Aorta (tissue), 5 donors: Measurements from ENCODE around the gene VSTM4. TPM values are rescaled to one million over a fixed set of nuclear protein-coding genes. Genes with fewer than 3 reads are reported as not detected.

Source experiments
- ATAC-seq: fragments of 200-7000 bp; cut with Tn5 transposase; one replicate; pipeline ENCODE4 v1.9.1; 2022; ENCODE audit warnings: moderate library complexity; ENCODE audit not compliant: low FRiP score
- DNase-seq, 2 donors: peaks; one replicate each; pipeline ENCODE4 v3.0.0-alpha.2; 2020
- H3K27ac ChIP-seq, 2 donors: one replicate each; pipeline ENCODE4 v1.5.1; 2013; ENCODE audit warnings: low read length in 2 of 2, mild to moderate bottlenecking in 2 of 2, moderate library complexity in 2 of 2, control low read depth in 1 of 2, inconsistent platforms in 1 of 2, low read depth in 1 of 2
- H3K27me3 ChIP-seq, 2 donors: one replicate each; pipeline ENCODE4 v1.6.1; 2013; ENCODE audit warnings: control low read depth in 1 of 2, low read length in 1 of 2, mild to moderate bottlenecking in 1 of 2, moderate library complexity in 1 of 2; ENCODE audit not compliant: insufficient read depth in 2 of 2, control insufficient read depth in 1 of 2
- H3K36me3 ChIP-seq, 2 donors: one replicate each; pipeline ENCODE4 v1.6.1; 2013; ENCODE audit warnings: control low read depth in 1 of 2, low read length in 1 of 2, mild to moderate bottlenecking in 1 of 2; ENCODE audit not compliant: insufficient read depth in 2 of 2, control insufficient read depth in 1 of 2
- H3K4me1 ChIP-seq, 2 donors: one replicate each; pipeline ENCODE4 v1.6.1; 2013; ENCODE audit warnings: low read length in 2 of 2, control low read depth in 1 of 2, mild to moderate bottlenecking in 1 of 2, moderate library complexity in 1 of 2; ENCODE audit not compliant: insufficient read depth in 2 of 2, control insufficient read depth in 1 of 2
- H3K4me3 ChIP-seq, 2 donors: one replicate each; pipeline ENCODE4 v1.5.1; 2013; ENCODE audit warnings: low read length in 2 of 2, control low read depth in 1 of 2, mild to moderate bottlenecking in 1 of 2
- H3K9me3 ChIP-seq: one replicate; pipeline ENCODE4 v1.6.1; 2013; ENCODE audit warnings: mild to moderate bottlenecking, low read length; ENCODE audit not compliant: control insufficient read depth
- WGBS, 2 donors: extraction: QIAGEN DNeasy Blood & Tissue Kit; methylation state at CpG; one replicate each; pipeline ENCODE4 v1.1.7; 2013; 5-methylcytosine and 5-hydroxymethylcytosine counted together
- intact Hi-C, 2 donors: fragments of 100-400 bp; cut with DNase I; formaldehyde crosslinking; loops; one replicate each; pipeline versions ENCODE4 v1.14.2 to v1.15.0; 2022
- polyA plus RNA-seq, 2 donors: library from polyadenylated mRNA; stranded (reverse); fragments of 200-250 nt; gene quantifications; one replicate each; pipeline ENCODE4 v1.2.3, GENCODE V29; 2013
- total RNA-seq, 2 donors: library from RNA; stranded (reverse); fragmentation: NEBNext Ultra II Directional; extraction: Animal tissue kit (Norgen Biotek cat#: 25700); gene quantifications; one replicate each; pipeline ENCODE4 v1.2.1, GENCODE V29; 2021
- donor health status: healthy with polysubstance abuse.
- donor health status: Bipolar disorder and iron deficiency.
- donor health status: DM: no; HTN: no; CAD: no.
- donor health status: DM: no; HTN: no; CAD: no.
- donor health status: DM: yes; HTN: yes; CAD: no.

Gene VSTM4
- total and polyA plus RNA-seq, 4 donors = 8.0 to 34.2 (median 18.0) TPM

- Histone ChIP-seq H3K4me3 (no peak overlapping the region), H3K36me3 (no peaks in the 10 kb centered on the region), H3K27me3 (no peaks in the 10 kb centered on the region), H3K27ac (no peak overlapping the region), H3K4me1 (no peaks in the 10 kb centered on the region), H3K9me3 (no peaks in the 10 kb centered on the region)
- WGBS, 2 donors = 99 to 100% methylated on average over 1 of the region's 1 CpG
- no peak for ATAC-seq
- DNase-seq = no peak
- intact Hi-C loops = no loop called here
These were observed 14.1 kb upstream of the VSTM4 start for GRCh38 chr10:49129376-49129775.

GRCh38 chr10:49128854-49129253 lies 13.5 kb upstream of the VSTM4 start:
- DNase-seq = no peak
- H3K27ac ChIP-seq = no peak overlapping the region
- H3K4me3 ChIP-seq = no peak overlapping the region
- H3K27me3 ChIP-seq = no peaks in the 10 kb centered on the region
- intact Hi-C loops = no loop called here
- H3K36me3 ChIP-seq = no peaks in the 10 kb centered on the region
- no peaks in the 10 kb centered on the region for H3K4me1 ChIP-seq
- H3K9me3 ChIP-seq = no peaks in the 10 kb centered on the region
- 86 to 91% methylated on average over 4 of the region's 4 CpGs for WGBS, 2 donors
- no peak for ATAC-seq

GRCh38 chr10:49123981-49124950 lies 8.9 kb upstream of the VSTM4 start:
- ATAC-seq (no peak), DNase-seq (no peak)
- no peaks in the 10 kb centered on the region for H3K4me1 ChIP-seq
- WGBS, 2 donors = 87 to 91% methylated on average over 7 of the region's 7 CpGs
- no peaks in the 10 kb centered on the region for H3K27me3 ChIP-seq
- H3K27ac ChIP-seq = no peak overlapping the region
- H3K9me3 ChIP-seq = no peaks in the 10 kb centered on the region
- intact Hi-C loops = no loop called here
- no peaks in the 10 kb centered on the region for H3K36me3 ChIP-seq
- no peak overlapping the region for H3K4me3 ChIP-seq

- Histone ChIP-seq H3K27ac (no peak overlapping the region), H3K36me3 (no peaks in the 10 kb centered on the region), H3K27me3 (no peaks in the 10 kb centered on the region), H3K9me3 (no peaks in the 10 kb centered on the region), H3K4me3 (no peak overlapping the region), H3K4me1 (no peaks in the 10 kb centered on the region)
- DNase-seq (no peak), ATAC-seq (no peak)
- intact Hi-C loops = no loop called here
- WGBS, 2 donors = 87 to 89% methylated on average over 3 of the region's 3 CpGs
These were observed 5.6 kb upstream of the VSTM4 start for GRCh38 chr10:49120911-49121310.

- H3K9me3 ChIP-seq = no peaks in the 10 kb centered on the region
- intact Hi-C loops = loop anchor here in 1 of 2 donors (10.0 kb wide), 1 partner anchor 95 kb away; no protein-coding TSS in a partner anchor
- DNase-seq (no peak), ATAC-seq (no peak)
- 45 to 49% methylated on average over 3 of the region's 3 CpGs for WGBS, 2 donors
- no peak overlapping the region for H3K27ac ChIP-seq
- H3K36me3 ChIP-seq = no peaks in the 10 kb centered on the region
- no peaks in the 10 kb centered on the region for H3K27me3 ChIP-seq
- H3K4me3 ChIP-seq = no peak overlapping the region
- no peaks in the 10 kb centered on the region for H3K4me1 ChIP-seq
These were observed 4.4 kb upstream of the VSTM4 start for GRCh38 chr10:49119746-49120145.

GRCh38 chr10:49118430-49119074 lies 3.2 kb upstream of the VSTM4 start:
- WGBS, 2 donors = 59 to 70% methylated on average over 6 of the region's 6 CpGs
- Histone ChIP-seq H3K27ac (no peak overlapping the region), H3K4me3 (no peak overlapping the region), H3K4me1 (no peaks in the 10 kb centered on the region), H3K36me3 (no peaks in the 10 kb centered on the region), H3K27me3 (no peaks in the 10 kb centered on the region), H3K9me3 (no peaks in the 10 kb centered on the region)
- intact Hi-C loops = loop anchor here in 1 of 2 donors (10.0 kb wide), 1 partner anchor 94 kb away; no protein-coding TSS in a partner anchor
- no peak for ATAC-seq
- DNase-seq = no peak

- DNase-seq = no peak
- H3K36me3 ChIP-seq = no peaks in the 10 kb centered on the region
- no peak overlapping the region for H3K4me3 ChIP-seq
- 50 to 56% methylated on average over 4 of the region's 4 CpGs for WGBS, 2 donors
- peaks cover 0 to 4% of the 10 kb centered on the region in 2 donors for H3K4me1 ChIP-seq
- intact Hi-C loops = loop anchor here in 1 of 2 donors (10.0 kb wide), 1 partner anchor 93 kb away; no protein-coding TSS in a partner anchor
- H3K27ac ChIP-seq = no peak overlapping the region
- no peak for ATAC-seq
- no peaks in the 10 kb centered on the region for H3K27me3 ChIP-seq
- H3K9me3 ChIP-seq = no peaks in the 10 kb centered on the region
These were observed 2.2 kb upstream of the VSTM4 start for GRCh38 chr10:49117376-49118070.

GRCh38 chr10:49116509-49117375 lies 1.4 kb upstream of the VSTM4 start:
- no peaks in the 10 kb centered on the region for H3K36me3 ChIP-seq
- no peaks in the 10 kb centered on the region for H3K9me3 ChIP-seq
- DNase-seq = no peak
- intact Hi-C loops = loop anchor here in 1 of 2 donors (10.0 kb wide), 1 partner anchor 92 kb away; no protein-coding TSS in a partner anchor
- ATAC-seq = no peak
- no peaks in the 10 kb centered on the region for H3K27me3 ChIP-seq
- peaks cover 0 to 4% of the 10 kb centered on the region in 2 donors for H3K4me1 ChIP-seq
- 51 to 59% methylated on average over 5 of the region's 5 CpGs for WGBS, 2 donors
- H3K4me3 ChIP-seq = no peak overlapping the region
- H3K27ac ChIP-seq = no peak overlapping the region
